Measurements from ENCODE around the gene CFAP61.
A peak's percentile ranks its signal among the peaks of the same experiment; 100 is the strongest.
"Not testable (repeated sequence)": the region's sequence is repeated elsewhere in the genome, so short reads cannot be mapped to it uniquely, and the experiment has no call there.

CFAP61 gene

DNA sequence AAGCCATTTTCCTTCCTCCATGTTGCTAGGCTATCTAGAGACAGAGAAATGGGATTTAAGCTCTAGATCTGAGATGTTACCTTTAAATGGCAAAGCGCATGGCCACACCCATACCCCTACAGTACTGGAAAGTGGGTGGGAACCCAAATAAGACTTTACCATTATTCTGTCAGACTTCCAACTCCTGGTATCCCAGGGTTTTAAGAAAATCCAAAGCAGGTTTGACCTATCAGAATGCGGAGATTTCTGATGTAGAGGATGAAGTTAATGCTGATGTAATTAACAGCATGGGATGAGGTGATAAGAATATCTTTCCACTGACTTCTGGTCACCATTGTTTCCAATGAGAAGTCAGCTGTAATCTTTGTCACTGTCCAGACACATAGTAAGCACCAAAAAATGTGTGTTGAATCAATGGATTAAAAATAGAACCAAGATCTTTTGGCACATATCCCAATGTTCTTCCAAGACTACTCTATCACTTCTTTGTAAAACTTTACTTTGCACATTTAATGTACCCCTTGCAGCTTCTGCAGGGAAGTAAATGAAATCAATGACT lies 174.8 kb downstream of the CFAP61 start:
- DNase-seq (ENCODE audit: insufficient read length, low spot score) (no peak), FAIRE-seq (no peak)

DNA sequence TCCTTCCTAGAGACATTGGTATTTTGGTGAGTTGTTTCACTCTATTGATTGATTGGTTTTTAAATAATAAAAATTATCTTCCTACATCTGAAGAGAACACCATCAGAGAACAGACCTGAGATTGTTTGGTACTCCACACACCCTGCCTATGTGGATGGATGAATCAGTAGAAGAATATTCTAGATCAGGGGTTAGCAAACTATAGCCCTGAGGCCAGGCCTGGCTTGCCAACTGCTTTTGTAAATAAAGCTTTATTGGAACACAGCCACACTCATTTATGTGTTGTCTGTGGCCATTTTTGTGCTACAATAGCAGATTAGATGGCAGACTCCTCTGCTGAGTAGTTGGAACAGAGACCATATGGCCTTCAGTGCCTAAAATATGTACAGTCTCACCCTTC lies 176.0 kb downstream of the CFAP61 start:
- no peak for DNase-seq (ENCODE audit: insufficient read length, low spot score)
- FAIRE-seq, result no peak

DNA sequence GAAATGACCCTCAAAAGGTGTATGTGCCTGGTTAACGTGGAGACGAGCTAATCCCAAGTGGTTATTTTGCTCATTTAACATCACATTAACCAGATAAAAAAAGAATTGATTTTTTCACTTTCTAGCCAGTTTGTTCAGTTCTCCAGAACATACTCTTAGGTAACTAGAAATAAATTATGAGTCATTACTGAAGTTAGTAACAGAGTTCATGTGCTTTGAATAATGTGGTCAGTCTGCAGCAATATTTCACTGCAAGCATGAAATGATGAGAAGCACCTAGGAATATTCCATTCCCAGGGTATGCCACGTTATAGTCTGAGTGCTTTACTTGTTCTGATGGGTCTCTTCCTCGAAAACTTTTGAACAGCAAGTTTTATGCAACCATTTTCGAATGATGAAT lies 177.3 kb downstream of the CFAP61 start:
- DNase-seq (ENCODE audit: insufficient read length, low spot score) (no peak), FAIRE-seq (no peak)

DNA sequence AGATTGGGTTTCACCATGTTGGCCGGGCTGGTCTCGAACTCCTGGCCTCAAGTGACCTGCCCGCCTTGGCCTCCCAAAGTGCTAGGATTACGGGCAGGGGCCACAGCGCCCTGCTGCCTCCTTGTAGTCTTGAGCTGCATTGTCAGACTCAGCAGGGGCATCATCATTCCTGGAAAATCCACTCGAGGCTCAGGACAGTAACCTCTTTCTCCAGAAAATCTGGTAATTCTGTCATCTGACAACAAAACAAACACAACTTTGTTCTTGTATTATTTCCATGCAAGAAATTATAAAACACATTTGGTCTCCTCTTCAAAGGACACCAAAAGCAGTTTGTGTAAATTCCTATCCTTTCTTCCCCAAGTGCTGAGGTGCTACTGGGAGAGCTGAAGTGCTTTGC lies 178.4 kb downstream of the CFAP61 start:
- FAIRE-seq, result no peak
- no peak for DNase-seq (ENCODE audit: insufficient read length, low spot score)

DNA sequence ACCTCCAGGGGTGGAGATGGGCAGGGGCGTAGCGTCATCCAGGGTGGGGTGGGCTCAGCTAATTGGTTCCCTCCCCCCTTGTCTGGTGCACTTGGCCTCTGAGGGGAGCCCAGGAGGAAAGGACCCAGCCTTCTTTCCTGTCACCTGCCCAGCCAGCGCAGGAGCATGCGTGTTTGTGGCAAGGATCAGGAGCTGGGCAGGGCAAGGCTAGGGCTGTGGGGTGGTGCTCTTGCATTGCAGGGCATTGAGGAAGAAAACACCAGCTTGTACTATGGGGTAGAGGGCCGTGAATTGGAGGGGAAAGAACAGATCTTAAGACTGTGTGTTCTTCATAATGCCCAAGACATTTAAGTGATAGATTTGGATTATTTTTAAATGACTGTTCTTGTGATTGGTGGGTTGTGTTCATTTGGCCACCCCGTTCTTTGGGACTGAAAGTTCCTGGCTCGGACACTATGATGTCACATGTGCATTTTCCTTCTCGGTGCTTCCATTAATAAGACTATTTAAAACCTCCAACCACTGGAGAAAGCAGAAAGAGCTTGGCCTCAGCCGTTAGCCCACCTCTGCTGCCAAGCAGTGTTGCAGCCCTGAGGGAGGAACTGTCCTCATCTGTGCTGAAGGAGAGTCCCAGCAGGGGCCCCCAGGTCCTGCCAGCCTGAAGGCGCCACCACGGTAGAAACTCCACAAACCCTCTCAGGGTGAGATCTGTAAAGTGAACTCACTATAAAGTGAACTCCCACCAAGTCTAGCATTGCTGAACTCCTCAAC lies 179.4 kb downstream of the CFAP61 start:
- DNase-seq (ENCODE audit: insufficient read length, low spot score) (no peak), FAIRE-seq (no peak)

DNA sequence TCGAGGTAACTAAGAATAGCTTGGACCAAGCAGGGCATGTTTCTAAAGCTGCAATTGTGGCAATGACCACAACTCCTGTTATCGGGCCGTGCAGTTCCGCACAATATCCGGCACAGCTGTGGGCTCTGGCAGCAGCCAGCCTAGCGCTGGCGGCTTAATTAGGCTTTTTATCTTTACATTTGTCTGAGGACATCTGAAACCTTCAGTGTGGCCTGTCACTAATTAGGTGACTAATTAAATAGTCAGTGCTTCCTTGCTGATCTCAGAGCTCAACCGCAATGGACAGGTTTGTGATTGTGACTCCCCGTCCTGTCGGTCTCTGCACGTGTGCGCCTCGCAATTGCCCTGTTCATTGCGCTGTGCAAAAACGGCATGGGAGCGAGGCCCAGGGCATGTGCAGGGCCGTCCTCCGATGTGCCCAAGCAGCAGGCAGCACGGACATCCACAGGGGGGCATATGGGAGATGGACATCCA lies 180.7 kb downstream of the CFAP61 start:
- DNase-seq (ENCODE audit: insufficient read length, low spot score), result no peak
- FAIRE-seq, result no peak

DNA sequence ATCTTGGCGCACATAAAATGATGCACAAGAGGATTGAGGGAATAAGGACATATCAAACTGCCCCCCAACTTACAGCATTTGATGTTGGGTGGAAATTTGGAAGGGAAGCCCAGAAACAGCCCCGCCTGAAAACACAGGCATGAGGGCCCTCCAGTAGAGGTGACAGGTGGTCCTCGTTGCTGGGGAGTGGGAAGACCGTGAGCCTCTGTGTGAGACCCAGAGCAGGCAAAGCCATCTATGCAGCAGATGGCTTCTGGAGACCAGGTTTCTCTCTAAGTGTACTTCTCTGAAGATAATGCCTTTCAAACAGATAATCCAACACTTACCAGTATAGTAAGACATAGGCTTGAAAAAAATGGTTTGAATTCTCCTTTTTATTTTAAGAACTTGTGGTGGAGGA lies 183.3 kb downstream of the CFAP61 start:
- FAIRE-seq (no peak), DNase-seq (ENCODE audit: insufficient read length, low spot score) (no peak)

DNA sequence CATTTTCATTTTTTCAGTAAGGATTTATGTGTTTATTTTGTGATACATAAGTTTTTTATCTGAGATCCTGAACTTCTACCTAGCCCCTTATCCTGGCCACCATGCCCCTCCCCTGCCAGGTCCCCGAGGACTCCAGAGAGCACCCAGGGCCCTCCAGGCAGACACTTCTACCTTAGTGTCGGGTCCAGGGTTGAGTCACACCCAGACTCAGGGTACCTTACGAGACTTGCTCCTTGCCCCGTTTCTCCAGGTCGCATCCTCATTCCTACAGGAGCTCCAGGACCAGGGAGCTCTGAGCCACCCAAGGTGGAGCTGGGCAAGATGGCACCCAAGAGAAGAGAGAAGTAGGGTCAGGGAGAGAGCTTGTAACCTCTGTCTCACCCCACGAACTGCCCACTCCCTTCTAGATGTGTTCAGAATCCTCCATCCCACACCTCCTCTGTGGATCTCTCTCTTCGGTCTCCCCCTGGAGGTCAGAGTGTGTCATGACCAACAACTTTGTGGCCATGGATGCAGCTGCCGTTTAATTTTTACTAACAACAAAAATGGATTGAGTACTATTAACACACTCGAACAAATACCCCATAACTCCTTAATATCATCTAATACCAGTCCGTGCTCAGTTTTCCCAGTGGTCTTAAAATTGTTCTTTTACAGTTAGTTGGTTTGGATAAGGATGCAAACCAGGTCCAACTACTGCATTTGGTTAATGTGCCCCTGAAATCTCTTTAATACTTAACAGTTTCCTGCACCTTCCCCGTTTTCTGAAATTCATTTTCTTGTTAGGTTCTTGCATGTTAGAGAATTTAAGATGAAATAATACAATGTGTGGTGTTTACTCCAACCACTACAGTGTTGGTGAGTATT lies 185.0 kb downstream of the CFAP61 start:
- DNase-seq (ENCODE audit: insufficient read length, low spot score) (peak; percentile 54), FAIRE-seq (no peak)

DNA sequence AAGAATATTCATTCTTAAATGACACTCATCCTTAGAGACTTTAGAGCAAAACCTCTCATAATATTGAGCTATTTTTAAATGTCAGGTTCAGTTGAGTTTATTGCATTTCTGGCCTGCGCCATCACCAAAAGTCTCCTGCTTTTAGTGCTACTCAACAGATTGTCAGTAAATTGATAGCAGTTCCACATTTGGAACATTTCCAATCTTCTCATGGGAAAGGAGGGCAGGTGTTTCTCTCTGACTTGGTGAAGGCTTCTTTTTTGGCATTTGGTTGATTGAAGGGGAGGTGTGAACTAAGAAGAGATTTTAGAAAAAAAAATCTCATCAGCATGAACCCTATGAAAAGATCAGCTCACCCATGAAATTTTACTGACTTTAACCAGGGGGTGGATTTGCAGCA lies 189.6 kb downstream of the CFAP61 start:
- DNase-seq (ENCODE audit: insufficient read length, low spot score) (no peak), FAIRE-seq (no peak)

DNA sequence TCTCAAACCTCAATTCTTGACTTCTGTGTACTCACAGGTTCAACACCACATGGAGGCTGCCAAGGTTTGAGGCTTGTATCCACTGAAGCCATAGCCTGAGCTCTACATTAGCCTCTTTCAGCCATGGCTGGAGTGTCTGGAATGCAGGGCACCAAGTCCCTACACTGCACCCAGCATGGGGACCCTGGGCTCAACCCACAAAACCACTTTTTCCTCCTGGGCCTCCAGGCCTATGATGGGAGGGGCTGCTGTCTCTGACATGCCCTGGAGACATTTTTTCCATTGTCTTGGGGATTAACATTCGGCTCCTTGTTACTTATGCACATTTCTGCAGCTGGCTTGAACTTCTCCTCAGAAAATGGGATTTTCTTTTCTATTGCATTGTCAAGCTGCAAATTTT lies 192.1 kb downstream of the CFAP61 start:
- not testable (repeated sequence) for DNase-seq (ENCODE audit: insufficient read length, low spot score); FAIRE-seq

DNA sequence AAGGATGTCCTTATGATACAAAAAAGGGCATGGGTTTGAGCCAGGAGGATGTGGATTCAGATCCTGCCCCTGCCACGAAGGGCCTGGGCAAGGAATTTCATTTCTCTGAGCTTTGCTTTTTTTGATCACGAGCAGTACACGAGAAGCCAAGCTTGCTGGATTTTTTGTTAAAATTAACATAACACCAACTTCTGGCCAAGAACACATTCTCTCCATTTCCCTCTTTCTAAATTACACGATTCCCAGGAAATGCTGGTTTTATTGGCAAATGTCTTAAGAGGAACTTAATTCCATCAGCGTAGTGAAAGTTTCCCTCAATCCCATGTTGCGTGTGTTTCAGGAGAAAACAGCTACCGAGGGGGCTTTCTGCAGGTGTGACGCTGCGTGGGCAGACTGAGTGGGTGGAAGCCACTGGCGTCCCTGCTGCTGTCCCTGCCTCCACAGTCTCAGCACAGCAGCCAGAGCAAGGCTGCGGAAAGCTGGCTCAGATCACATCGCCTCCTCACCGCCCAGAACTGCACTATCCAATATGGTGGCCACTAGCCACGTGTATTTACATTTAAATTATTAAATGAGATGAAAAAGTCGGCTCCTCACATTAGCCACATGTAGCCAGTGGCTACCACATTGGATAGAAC lies 194.8 kb downstream of the CFAP61 start:
- no peak for DNase-seq (ENCODE audit: insufficient read length, low spot score)
- no peak for FAIRE-seq

DNA sequence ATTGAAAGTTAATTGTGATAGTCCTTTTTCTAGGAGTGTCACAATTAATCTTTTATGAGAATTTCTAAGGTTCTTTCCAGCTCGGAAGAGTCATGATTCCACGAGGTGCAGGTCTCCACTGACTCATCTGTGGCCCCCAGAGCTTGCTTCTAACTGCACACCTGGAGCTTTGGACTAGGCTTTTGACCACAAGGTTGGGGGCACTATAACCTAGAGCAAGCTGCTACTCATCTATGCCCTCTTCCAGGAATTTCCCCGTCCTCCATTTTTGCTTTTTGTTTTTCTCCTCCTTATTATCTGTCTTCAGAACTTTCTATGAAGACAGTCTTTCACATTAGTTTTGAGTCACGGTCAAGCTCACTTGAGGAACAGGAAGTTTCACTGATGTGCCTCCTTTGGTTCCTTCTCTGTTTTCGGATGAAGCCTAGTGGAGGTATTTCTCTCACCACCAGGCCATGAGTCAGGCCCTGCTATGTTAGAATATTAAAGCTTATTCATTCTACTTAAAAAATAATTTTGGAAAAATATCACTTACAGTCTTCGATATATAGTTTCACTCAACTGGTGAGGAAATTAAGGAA lies 196.4 kb downstream of the CFAP61 start:
- FAIRE-seq (no peak), DNase-seq (ENCODE audit: insufficient read length, low spot score) (no peak)

DNA sequence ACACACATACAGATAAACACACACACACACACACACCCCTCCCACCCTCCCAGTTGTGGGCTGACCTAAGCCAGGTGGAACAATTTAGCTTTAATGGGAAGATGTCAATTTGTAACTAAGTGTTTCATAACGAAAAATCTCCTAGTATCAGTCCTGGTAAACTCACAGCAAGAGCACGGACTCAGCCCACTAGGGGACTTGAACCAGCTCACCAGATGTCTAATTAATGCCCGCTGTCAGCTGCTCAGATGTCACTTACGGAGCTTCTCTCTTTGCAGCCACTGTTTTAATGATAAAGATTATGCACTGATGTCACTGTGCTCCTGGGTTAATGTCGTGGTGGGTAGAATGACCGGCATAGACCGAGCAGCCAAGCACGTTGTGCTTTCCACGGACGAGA lies 199.0 kb downstream of the CFAP61 start:
- DNase-seq (ENCODE audit: insufficient read length, low spot score) (no peak), FAIRE-seq (no peak)

DNA sequence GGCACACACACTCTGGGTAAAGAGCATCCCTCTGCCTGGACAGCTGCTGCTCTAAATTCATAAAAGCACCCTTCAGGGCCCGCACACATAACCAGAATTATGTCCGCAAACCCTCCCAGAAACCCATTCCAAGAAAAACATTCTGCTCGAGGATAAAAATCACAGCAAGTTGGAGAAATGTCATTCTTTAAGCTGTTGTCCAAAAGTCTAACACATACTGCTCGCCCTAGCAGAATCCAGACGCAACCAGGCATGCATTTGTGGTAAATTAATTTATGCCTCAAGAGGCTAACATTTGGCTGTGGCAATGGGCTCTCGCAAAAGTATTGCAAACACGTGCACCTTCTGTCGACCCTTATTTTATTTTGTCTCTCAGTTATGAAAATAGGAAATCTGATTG lies 199.5 kb downstream of the CFAP61 start:
- DNase-seq (ENCODE audit: insufficient read length, low spot score), result no peak
- no peak for FAIRE-seq

DNA sequence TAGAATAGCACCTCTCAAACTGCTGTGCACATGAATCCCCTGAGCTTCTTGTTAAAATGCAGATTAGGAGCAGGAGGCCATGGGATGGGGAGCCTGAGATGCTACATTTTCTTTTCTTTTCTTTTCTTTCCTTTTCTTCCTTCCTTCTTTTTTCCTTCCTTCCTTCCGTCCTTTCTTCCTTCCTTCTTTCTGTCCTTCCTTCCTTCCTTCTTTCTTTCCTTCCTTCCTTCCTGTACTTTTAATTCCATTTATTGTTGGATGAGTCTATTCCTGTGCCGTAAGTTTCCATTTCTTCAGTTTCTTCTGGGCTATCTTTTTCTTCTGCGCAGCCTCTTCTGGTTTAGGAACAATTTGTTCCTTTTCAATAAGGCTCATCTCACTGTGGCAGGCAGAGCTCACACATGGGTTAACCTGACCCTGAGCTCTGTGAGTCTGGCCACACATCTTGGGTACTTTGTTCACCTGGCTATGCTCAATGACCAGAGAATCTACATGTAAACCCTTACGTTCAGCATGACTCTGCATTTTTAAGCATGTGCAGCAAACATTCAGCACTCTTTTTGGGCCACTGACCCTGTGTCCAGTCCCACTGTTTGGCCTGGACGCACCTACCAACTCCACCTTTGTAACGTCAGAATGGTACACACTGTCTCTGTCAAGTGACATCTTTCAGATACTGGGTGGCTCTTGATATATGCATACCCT lies 200.9 kb downstream of the CFAP61 start:
- DNase-seq (ENCODE audit: insufficient read length, low spot score) (no peak), FAIRE-seq (no peak)

DNA sequence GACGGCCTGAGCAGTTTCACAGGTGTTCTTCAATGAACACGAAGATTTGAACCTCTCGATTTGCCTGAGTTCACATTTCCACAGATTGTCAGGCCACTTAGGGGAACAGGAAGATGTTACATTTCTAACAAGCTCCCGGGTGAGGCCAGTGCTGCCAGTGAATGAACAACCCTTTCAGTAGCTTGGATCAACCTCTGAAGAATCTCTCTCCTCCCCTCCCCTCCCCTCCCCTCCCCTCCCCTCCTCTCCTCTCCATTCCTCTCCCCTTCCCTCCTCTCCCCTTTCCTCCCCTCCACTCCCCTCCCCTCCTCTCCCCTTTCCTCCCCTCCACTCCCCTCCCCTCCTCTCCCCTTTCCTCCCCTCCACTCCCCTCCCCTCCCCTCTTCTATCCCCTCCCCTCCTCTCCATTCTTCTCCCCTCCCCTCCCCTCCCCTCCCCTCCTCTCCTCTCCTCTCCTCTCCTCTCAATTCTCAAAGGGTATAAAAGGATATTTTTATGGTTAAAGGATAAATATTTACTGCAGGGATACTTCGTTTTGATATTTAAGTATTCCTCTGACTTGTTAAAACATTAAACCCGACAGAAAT lies 201.5 kb downstream of the CFAP61 start:
- no peak for FAIRE-seq
- DNase-seq (ENCODE audit: insufficient read length, low spot score), result no peak

DNA sequence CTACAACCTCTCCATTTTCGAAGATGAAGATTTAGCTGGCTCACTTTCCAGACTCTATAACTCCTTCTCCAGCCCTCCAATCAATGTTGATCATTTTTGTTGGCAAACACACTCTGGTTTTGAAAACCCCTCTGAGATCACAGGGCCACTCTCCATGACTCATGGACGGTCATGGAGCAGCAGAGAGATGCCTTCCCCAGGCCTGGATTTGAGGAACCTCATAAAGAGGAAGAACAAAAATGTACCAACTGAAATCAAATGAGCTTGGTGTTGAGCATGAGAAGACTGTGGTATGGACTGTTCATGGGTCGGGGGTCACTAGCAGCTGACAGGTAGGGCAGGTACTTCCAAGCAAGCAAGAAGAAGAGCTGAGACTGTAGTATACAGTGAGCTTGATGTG lies 202.8 kb downstream of the CFAP61 start:
- no peak for FAIRE-seq
- DNase-seq (ENCODE audit: insufficient read length, low spot score), result no peak

DNA sequence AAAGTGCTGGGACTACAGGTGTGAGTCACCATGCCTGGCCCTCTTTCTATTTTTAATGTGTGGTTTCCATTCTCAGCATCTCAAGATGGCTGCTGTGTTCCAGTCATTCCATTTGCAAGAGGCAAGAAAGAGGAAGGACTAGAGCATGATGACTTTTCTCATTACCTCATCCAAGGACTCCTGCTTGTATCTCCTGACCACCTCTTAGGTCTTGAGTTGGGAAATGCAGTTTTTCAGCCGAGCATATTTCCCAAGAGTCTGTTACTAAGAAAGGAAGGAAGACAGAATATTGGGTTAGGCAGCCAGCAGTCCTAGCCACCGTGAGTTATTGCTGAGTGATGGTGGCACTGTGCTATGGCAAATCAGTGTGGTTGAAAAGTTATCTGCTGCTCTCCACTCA lies 207.2 kb downstream of the CFAP61 start:
- DNase-seq (ENCODE audit: insufficient read length, low spot score), result no peak
- FAIRE-seq, result no peak

DNA sequence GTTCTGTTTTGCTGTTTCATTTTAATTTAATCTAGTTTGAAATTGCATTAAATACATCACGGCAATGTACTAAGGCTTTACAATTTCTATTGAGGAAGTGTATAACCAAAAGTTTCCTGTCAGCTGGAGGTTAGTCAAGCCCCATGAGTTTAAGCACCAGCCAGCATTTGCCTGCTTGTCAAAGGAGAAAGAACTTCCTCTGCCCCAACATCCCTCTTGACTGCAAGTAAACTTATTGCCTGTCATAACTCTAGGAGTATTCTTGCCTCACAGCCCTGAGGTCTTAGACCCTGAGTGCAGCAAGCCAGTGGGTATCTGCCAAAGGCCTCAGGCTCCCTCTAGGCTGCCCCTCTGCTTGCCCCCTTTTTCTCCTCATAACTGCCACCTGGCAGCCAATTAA lies 208.8 kb downstream of the CFAP61 start:
- no peak for DNase-seq (ENCODE audit: insufficient read length, low spot score)
- no peak for FAIRE-seq

DNA sequence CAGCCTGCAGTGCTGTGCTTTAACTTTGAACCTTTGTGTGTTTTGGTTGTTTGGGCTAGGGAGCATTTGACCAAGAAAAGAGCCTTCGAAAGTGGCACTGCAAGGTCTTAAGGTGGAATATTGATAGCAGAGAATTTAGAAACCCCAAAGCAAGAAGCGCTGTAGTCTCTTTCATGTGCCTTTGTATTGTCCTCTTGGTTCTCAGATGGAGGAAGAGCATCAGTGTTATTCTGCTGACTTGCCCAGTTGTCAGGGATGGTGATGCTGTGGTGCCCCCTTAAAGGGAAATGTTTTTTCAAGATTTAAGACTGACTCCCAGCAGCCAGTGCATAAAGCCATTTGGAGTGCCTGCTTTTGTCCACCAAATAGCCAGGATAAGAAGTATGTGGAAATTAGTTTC lies 212.9 kb downstream of the CFAP61 start:
- FAIRE-seq (no peak), DNase-seq (ENCODE audit: insufficient read length, low spot score) (no peak)
